RPMI7951 (cell line): ENCODE data around the gene KCNAB2. TPM values are rescaled to one million over a fixed set of nuclear protein-coding genes. Genes with fewer than 3 reads are reported as not detected.
A peak's percentile ranks its signal among the peaks of the same experiment; 100 is the strongest.

Experiments
- DNase-seq: peaks from one replicate; pipeline ENCODE4 v3.0.0-alpha.2; 2012; ENCODE audit warnings: low read depth
- total RNA-seq: library from RNA; depleted of rRNA; stranded (reverse); fragments of >200 nt; shearing (Covaris generic); gene quantifications from 2 replicates; pipeline ENCODE4 v1.2.3, GENCODE V29; 2014

The KCNAB2 gene
- total RNA-seq, 1 experiment from 2014 or later = 4.0 TPM

DNA sequence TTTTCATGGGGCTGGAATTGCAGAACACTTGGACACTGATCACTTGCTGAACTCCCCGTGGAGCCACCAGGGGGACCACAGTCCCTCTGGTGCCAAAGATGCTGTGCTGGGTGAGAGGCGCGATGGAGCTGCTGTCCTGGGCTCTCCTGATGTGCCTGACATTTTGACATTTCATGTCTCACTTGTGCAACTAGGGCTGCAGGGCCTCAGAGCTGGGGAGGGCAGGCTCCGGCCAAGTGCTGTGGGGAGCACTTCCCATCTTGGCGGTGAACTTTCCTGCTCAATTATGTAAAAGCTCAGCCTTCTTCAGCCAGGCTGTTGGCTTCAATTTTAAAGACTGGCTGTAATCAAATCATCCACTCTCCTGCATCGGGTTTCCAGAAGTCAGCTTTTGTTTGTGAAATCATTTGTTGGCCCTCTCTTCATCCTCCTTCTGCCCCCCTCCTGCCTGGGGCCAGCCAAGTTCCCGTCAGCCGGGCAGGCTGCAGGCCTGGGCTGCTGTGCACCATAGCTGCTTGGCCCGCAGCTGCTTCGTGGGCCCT is 36.8 kb downstream of the KCNAB2 start:
- DNase-seq = no peak

DNA sequence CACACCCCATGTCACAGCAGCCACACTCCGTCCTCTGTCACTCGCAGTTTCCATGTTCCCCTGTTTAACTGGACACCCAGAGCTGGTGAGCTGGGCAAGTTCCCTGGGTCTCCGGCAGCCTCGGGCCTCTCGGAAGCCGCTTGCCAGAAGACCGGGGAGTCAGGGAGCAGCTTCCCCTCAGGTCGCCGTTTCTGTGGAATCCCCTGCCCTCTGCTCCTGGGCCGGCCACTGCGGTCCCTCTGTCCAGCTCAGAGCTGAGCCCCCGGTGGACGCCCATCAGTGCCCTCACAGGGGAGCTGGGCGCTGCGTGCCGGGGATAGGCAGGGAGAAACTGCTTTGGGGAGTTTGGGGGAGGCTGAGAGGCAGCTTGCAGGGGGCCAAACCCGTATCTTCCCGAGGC is 37.7 kb downstream of the KCNAB2 start:
- DNase-seq = no peak

DNA sequence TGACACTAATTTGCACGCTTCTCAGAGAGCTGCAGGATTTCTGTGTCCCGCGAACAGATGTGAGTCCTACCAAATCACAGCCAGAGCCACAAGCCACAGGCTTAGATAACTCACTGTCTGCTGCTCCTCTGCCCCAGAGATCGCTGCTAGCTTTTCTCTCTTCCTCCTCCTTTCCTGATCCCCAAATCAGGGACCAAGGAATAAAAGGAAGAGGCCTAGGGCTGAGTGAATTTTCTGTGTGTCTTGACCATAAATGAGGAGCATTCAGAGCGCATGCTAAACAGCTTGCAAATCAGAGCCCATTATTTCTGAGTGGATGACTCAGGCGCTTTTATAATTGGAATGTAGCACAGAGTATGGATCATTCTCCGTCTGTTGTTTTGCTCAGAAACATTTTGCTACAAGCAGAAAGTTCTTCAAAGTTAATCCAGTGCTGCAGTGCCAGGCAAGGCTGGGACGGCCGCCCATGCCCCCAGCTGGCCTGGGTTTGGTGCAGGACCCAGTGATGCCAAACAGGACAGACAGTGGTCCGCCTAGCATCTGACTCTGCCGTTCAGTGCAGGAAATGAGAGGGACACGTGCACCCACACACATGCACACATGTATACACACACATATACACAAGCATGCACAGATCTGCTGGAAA is 38.2 kb downstream of the KCNAB2 start:
- peak; percentile 19 for DNase-seq

DNA sequence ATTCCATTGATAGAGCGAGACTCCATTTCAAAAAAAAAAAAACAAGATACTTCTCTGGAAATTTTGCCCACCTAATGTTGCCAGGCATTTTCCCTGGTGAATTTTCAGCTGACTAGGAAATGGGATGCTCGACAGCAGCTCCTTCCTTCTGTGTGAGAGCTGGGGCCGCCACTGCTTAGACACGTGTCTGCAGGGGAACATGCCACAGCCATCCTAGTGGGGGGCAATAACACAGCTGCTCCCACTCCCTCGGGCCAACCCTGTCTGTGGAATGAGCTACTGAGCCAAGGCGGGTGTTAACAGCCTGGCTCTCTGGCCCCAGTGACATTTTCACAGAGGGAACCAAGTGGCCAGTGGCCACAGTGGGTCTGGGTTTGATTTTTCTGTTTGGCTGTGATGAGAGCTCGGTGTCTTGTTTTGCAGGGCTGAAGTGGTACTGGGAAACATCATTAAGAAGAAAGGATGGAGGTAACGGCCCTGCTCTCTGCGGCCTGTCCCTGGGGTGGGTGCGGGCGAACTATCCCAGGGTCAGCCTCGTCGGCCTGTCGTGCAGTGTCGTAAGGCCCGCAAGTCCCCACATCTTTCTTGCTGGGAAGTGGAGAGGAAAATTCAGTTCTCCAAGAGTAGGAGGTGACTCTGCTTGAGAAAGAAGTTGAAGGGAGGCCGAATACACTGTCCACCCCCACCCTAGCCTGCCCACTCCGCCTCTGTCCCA is 39.2 kb downstream of the KCNAB2 start:
- DNase-seq = no peak

DNA sequence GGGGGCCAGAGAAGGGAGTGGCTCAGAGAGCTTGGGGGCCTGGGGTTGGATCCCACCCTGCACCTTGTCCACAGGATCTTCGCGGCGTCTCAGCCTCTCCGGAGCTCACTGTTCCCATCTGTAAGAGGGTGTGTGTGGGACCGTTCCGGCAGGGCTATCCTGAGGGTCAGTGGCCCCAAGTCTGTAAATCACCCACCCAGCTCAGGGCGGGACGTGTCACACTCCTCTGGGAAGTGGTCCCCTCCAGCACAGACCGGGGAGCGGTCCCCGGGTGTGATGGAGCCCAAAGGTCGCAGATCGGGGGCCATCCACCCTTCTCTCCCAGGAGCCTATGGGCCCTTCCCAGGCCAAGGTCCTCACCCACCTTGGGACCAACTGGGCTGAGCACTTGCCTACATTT is 40.0 kb downstream of the KCNAB2 start:
- DNase-seq = no peak

DNA sequence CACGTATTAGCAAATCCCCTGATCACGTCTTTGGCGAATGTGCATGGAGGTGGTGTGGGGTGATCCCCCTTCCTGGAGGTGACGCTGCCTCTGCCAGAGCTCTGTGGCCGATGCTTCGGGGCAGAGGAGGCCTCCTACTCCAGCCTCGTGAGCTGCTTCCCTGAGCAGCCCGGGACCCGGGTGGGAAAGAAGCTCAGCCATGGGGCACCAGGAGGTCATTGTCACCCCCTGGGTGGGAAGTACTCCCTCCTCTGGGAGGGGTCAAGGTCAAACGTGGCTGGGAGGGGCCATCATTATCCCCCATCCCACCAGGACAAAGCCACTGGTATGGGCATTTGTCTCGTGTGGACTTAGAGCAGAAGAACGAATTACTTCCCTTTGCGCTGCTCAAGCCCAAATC is 40.7 kb downstream of the KCNAB2 start:
- no peak for DNase-seq

DNA sequence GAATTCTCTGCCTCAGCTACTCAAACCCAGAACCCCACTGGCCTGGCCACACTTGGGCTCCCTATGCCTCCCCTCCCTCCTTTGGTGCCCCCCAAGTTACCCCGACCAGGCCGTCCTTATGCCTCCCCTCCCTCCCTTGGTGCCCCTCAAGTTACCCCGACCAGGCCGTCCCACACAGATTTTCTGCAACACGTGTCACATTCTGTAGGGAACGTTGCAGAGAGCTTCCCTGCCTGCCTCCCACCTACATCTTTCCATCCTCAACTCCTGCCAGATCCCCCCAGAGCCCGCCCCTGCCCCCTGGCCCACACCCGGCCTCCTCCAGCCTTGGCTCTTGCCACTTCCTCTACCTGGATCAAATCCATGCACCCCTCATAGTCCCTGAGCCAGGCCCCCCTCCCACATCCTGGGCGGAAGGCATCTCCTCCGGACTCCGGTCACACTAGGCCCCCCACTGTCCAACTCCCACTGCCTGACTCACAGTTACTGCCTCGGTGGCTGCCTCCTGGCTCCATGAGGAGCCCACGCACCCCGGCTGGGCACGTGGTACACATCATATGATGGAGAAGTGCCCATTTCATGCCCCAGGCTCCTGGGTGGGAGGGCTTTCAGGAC is 41.2 kb downstream of the KCNAB2 start:
- DNase-seq = no peak

DNA sequence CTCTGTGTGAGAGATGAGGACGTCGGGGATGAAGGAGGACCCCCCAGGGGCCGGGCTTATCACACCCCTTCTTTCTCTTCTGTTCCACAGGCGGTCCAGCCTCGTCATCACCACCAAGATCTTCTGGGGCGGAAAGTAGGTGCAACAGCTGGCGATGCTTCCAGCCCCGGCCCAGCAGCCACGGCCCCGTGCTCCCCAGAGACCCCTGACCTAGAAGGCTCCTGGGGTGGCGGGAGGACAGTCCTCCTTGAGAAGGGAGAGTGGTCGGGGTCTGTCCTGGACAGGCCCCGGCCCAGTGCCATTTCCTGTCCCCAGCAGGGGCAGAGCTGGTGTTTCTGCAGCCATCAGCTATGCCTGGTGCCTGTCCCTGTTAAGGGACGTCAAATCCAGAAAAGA is 41.7 kb downstream of the KCNAB2 start:
- no peak for DNase-seq

DNA sequence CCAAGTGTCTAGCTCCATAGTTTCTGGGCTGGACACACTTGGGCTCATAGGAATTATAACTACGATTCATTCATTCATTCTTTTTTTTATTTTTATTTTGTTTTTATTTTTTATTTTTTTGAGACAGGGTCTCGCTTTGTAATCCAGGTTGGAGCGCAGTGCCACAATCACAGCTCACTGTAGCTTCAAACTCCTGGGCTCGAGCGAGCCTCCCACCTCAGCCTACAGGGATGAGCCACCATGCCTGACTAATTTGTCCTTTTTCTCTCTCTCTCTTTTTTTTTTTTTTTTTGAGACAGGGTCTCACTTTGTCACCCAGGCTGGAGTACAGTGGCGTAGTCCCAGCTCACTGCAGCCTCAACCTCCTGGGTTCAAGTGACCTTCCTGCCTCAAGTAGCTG is 42.3 kb downstream of the KCNAB2 start:
- no peak for DNase-seq

DNA sequence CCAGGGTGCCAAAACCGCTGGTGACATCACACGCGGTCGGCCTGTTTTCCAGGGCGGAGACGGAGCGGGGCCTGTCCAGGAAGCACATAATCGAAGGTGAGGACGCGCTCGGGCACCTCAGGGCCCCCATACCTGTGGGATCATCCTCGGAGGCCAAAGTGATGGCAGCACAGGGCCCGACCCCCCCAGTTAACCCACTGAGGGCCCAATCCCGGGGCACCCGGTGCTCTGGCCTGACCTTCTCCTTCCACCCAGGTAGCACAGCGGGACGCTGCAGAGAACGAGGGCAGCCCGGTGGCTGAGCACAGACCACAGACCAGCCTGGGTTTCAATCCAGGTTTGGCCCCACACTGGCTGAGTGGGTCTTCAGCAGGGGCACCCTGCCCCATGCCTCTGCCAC is 43.3 kb downstream of the KCNAB2 start:
- no peak for DNase-seq

DNA sequence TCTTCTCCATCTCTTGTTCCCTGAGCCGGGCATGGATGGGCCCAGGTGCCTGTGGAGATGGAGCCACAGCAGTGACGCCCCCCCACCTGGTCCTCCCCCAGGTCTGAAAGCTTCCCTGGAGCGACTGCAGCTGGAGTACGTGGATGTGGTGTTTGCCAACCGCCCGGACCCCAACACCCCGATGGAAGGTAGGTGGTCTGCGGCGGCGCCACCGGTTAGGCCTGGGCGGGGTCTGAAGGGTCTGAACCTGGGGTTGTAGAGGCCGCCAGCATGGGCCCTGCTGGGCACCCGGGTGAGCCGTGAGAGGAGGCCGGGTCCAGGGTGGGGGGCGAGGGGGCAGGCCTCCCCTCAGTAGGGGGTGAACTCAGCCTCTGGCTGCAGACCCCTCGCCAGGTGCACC is 44.6 kb downstream of the KCNAB2 start:
- no peak for DNase-seq

DNA sequence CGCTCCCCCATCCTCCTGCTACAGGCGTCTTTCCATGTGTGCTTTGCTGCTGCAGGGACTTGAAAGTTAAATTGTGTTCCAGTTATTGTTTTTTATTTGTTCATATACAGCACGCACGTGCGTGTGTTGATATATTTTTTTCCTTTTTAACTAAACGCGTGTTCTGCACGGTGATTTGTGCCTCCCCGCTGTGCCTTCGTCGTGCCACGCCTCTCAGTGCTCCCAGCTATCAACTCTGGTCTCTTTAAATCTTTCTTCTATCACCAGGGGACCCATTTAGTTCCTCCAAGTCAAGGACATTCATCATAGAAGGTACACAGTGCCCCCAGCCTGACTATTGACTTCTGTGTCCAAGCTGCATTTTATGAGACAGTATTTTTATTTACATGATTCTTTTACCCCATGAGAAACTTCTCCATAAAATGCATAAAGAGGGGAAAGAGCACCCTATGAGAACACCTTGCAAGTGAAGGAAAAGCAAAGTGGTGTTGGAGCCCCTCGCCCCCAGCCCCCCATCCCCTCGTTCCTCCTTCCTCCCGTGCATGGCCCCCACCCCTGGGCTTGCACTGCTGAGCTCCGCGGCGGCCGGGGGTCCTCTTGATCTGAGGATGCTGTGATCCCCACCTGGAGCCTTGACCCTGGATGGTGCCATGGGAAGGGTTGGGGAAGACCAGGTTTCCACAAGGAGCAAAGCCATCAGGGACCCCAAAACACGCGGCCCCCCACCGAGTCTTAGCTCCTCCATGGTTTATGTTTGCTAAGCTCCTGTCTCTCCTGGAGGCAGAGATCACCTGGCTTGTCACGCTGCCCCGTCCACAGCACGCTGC is 45.5 kb downstream of the KCNAB2 start:
- DNase-seq = no peak

DNA sequence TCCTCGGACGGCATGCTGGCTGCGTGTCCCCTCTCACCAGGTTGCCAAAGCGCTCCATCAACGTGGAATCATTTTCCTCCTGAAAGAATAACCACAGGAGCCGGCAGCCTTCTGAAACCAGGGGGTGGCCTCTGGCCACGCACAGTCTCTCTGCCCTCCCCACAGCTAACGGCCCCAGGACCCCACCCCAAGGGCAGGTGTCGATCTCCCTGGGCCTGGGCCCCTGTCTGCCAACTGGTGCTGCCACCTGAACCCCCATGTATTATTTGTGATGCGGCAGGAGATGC is 46.1 kb downstream of the KCNAB2 start:
- no peak for DNase-seq

DNA sequence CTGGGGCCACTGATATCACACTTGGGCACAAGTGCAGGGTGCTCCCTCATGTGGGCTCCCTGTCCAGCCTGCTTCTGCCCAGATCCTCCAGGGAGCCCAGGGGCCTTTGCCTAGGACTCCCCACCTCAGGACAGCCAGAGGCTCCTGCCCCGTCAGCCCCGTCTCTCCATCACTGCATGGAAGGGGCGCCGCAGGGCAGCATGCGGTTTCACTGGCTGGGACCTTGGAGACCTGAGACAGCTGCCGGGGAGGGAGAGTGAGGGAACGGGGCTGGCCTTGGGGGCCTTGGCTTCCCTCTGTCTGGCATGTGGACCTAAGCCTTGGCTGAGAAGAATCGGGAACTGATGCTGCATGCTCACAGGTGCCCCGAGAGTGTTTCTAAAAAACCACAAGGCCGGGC is 46.5 kb downstream of the KCNAB2 start:
- no peak for DNase-seq

DNA sequence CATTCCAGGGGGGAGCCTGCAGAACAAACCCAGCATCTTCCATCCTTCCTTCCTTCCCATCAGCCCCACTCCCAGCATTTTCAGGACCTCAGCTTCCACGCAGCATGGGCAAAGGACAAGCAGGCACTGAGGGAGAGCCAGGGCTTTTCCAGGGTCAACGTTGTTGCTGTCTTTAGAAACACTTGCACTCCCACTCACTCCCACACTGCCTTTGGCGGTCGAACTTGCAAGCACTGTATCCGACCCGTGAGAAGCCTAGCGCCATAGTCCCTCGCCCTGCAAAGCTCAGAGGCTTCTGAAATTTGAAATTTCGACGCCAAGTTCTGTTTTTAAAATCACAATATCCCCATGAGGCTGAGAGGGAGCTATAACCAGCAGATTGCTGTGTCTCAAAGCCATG is 47.4 kb downstream of the KCNAB2 start:
- DNase-seq = no peak

DNA sequence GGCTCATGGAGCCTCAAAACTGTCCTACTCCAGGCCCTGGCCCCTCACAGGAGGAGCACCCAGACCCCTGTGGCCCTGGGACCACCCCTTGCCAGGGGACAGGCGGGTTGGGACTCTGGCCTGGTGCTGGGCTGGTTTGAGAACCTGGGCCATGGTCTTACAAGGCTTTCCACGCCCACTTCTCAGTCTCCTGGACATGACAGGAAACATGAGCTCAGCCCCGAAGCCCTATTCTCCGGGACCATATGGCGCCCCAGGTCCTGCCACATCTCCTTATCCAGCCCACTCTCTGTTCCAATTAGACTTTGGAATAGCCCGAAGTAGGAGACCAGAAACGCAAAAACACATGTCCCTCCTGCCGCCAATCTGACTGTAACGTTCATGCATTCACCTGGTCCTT is 47.9 kb downstream of the KCNAB2 start:
- no peak for DNase-seq

DNA sequence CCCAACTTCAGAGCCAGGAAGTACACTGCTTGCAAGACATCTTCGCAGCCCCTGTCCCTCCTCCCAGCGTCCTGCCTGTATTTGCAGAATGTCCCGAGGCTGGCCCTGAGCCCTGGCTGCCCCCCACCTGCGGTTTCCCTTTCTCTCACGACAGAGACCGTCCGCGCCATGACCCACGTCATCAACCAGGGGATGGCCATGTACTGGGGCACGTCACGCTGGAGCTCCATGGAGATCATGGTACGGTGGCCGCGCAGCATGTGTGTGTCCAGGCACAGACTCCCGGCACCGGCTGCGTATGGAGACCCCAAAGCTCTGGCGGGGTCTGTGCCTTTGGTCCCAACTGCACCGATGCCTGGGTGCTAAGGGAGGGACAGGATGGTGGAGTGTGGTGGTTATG is 48.6 kb downstream of the KCNAB2 start:
- no peak for DNase-seq

DNA sequence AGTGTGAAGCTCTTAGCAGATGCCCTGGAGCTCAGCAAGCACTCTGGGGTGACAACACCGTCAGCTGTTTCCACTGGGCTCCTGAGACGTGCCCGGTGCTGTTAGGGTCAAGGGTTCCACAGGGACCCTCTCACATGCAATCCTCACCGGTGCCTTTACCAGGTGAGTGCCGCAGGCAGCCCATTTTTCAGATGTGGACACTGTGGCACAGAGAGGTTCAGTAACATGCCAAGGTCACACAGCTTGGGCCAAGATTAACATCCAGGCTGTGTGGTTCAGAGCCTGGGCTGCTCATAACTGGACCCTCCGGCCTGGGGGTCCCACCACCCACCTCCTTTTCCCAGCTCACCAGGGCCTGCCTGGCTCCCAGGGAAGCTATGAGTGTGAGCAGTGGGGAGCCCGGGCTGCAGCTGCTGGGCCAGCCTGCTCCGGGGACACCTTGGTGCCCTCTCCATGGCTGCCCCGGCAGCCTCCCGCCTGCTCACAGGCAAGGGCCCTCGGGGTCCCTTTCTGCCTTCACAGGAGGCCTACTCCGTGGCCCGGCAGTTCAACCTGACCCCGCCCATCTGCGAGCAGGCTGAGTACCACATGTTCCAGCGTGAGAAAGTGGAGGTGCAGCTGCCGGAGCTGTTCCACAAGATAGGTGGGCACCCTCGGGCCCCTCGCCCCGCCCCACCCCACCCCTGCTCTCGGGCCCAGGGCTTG is 49.3 kb downstream of the KCNAB2 start:
- no peak for DNase-seq

DNA sequence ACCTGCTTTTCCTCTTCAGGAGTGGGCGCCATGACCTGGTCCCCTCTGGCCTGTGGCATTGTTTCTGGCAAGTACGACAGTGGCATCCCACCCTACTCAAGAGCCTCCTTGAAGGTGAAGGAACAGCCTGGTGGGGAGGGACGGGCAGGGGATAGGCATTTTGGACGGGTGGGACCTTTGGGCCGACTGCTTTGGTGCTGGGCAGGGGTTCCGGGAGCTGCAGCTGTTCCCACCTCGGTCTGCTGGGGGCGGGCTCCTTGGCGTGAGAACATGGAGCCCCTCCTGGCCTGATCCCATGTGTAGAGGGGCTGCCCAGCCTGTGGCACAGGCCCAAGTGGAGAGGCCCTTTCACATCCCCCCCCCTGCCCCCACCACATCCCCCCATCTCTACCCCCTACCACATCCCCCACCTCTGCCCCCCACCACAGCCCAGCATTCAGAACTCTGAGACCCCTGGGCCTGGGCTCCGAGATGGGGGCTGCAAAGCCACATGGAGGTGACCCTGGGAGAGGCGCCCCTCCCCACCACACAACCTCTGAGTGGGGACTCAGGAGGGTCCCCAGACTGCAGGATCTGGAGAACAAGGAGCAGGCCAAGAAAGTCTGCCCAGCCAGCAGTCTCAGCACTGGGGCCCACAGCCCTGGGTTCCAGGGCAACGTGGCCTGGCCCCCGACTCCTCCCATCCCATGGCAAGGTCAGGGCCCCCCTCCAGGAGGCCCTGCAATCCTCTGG is 50.0 kb downstream of the KCNAB2 start:
- DNase-seq = no peak

DNA sequence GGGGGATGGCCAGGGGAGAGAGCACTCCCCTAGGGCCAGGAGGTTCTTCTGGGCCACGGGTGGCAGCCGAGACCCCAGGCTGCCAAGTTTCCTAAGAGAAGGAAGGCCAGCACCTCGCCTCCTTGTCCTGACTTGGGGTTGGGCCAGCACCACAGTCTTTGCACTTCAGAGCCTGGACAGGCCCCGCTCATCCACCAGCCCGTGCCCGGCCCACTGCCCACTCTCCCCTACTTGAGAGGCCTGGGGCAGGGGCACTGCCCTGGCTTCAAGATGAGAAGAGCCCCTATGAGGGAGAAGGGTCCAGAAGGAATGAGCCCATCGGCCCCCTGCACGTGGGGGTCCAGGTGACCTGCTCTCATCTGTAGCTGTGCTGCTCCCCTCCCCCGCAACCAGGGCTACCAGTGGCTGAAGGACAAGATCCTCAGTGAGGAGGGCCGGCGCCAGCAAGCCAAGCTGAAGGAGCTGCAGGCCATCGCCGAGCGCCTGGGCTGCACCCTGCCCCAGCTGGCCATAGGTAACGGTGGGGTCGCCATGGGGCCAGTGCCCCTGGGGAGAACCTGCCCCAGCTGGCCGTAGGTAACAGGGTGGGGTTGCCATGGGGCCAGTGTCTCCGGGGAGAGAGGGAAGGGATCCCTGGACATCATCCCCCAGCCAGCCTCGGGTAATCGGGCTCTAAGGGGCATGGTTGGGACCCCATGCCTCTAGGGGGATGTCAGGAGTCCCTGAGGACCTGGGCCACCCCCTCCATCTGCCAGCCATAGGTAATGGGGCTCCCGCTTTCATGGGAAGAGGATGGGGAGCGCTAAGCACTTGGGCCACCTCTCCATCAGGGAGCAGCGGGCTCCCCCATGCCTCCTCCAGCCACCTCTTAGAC is 50.8 kb downstream of the KCNAB2 start:
- DNase-seq = no peak
